ENCODE data around the gene FBXO38. TPM values are rescaled to one million over a fixed set of nuclear protein-coding genes. Genes with fewer than 3 reads are reported as not detected.

FBXO38 gene
- total RNA-seq, 1 donor: 28.8 TPM

DNA sequence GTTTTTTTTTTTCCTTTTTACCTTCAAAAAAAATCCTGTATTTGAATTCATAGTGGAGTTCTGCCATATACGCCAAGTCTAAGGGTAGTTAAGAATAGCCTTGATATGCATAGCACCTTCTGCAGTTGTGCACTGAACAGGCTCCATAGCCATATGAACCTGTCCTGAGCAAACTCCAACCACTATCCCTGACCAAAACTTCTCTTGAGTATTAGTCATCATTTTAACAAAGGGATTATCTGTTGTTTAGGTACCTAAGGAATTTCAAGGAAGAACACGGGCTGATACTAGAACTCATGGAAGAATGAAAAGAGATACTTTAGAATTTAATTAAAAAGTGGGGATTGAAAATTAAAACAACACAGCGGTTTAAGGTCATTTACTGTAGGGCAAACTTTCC, 1.9 kb upstream of the FBXO38 start:
- no peak for DNase-seq (ENCODE audit: low read depth in 2 of 3, low spot score in 2 of 3)

DNA sequence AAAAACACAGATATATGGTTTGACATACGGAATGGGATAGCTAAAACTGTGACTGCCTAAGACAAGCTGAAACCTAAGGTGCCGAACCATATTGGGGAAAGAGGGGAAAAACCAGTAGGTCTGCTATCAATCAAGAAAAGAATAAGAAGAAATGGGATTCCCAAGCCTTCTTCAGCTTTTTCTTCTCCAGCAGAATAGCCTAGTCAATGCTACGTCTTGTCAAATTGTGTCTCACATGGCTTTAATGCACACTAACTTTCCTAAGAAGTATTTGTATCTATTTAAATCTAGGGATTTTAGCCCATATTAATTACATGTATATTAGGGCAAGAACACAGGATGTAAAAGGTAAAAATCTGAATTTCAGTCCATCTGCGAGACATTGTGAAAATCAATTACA, 797 bp upstream of the FBXO38 start:
- DNase-seq (ENCODE audit: low read depth in 2 of 3, low spot score in 2 of 3): no peak

DNA sequence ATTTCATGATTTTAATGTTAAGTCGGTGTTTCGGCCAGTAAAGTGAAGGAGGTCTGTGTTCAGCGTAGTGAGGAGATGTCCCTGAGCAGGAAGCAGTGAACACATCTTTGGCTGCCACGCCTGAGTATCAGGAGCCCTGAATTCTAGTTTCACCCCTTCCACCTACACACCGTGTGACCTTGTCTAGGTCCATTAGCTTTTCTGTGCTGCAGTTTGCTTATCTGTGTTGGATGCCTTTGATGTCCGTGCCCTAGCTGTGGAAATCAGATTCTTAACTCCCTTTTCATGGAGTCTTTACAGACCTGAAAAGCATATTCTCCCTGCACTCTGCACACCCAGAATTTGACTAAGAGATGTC, 601 bp downstream of the FBXO38 start:
- DNase-seq (ENCODE audit: low read depth in 2 of 3, low spot score in 2 of 3): no peak

DNA sequence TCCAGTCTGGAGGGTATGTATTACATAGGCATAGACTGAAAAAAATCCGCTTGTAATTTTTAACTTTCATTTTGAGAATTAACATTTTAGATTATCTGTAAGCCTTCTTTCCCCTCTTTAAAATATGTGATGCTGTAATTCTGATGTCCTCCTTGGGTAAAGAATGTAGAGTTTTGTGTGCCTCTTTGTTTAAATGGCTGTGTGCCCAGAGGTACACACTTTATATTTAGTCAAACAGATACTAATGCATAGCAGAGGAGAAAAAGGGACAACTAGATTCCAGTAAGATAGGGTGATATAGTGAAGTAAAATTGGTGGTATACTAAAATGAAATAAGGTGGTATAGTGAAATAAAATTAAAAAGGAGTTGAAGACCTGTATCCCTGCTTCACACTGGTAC, 1.3 kb downstream of the FBXO38 start:
- no peak for DNase-seq (ENCODE audit: low read depth in 2 of 3, low spot score in 2 of 3)

DNA sequence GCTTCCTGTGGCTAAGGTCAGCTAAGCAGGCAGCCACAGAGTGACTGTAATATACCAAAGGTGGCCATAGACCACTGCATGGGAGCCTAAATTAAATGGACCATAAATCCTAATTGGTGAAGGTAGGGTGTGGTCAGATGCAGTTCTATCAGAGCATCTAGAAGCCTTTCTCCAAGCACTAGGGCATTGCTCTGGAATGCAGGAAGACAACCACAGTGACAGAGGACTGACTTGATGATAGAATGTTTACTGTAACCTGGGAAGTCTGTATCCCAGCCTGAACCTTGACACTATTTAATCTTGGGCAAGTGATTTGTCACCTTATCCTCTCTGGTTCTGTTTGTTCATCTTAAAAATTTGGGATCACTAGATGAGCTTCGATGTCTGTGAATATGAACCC, 2.3 kb downstream of the FBXO38 start:
- DNase-seq (ENCODE audit: low read depth in 2 of 3, low spot score in 2 of 3): no peak

DNA sequence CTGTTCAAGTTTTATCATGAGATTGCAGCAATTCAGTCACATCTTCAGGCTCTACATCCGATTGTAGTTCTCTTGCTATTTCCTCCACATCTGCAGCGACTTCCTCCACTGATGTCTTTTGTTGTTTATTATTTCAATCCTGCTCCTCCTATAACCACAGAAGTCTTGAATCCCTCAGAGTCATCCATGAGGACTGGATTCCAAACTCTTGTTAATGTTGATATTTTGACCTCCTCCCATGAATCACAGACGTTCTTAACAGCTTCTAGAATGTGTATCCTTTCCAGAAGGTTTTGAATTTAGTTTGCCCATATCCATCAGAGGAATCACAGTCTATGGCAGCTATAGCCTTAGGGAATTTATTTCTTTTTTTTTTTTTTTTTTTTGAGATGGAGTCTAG, 3.6 kb downstream of the FBXO38 start:
- no peak for DNase-seq (ENCODE audit: low read depth in 2 of 3, low spot score in 2 of 3)

DNA sequence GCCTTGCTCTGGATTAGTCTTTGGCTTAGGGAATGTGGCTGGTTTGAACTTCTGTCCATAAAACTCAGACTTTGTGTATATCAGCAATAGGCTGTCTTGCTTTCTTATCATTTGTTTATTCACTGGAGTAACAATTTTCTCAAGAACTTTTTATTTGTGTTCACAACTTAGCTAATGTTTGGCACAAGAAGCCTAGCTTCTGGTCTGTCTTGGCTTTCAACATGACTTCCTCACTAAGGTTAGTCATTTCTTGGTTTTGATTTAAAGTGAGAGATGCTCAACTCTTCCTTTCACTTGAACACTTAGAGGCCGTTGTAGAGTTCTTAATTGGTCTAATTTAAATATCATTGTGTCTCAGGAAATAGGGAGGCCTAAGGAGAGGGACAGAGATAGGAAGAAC, 4.9 kb downstream of the FBXO38 start:
- DNase-seq (ENCODE audit: low read depth in 2 of 3, low spot score in 2 of 3): no peak

DNA sequence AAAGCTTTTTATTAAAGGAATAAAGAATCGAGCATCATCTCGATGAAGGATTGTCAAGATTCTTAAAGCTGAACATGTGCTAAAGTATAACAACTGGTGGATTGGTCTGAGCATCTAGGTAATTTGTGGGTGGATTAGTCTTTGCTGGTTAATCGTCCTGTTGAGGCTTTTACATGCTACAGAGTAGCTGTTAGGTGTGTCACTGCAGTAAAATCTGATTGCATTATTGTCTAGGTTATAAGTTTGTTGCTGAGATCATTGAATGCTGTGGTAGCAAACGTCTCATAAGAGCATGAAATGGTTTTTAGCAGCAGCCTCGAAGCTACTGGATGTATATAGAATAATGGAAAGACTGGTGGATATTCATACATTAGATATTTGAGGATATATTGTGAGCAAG, 7.2 kb downstream of the FBXO38 start:
- no peak for DNase-seq (ENCODE audit: low read depth in 2 of 3, low spot score in 2 of 3)

DNA sequence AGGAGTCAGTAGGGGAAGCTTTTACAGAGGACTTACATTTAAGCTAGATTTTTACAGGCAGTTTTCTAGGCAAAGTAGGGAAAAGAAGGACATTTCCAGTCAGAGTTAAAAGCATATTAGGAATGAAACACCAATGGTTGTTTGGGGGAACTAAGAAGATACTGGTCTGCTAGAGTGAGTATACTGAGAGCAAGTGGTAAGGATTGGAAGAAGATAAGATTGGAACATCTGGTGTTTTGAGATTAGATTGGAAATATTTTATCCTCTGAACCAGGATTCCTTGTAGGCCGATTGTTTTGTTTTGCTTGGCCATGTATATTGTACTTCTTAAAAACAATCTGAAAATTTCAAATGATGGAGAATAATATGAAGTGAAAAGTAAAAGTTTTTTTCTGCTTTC, 7.7 kb downstream of the FBXO38 start:
- DNase-seq (ENCODE audit: low read depth in 2 of 3, low spot score in 2 of 3): no peak

DNA sequence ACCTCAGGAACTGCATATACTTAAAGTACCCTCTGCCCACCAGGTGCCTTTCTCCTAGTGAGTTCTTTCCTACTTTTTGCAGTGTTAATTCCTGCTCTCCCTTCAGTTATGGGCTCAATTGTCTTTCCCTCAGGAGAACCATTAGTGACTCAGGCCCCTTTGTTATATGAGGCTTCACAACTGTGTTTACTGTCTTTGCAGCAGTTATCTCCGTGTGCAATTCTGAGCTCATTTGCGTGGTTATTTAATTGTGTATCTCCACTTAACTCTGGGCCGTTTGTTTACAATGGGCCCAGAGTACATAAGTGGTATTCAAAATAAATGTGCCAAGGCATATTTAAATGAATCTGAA, 9.6 kb downstream of the FBXO38 start:
- DNase-seq (ENCODE audit: low read depth in 2 of 3, low spot score in 2 of 3): no peak

DNA sequence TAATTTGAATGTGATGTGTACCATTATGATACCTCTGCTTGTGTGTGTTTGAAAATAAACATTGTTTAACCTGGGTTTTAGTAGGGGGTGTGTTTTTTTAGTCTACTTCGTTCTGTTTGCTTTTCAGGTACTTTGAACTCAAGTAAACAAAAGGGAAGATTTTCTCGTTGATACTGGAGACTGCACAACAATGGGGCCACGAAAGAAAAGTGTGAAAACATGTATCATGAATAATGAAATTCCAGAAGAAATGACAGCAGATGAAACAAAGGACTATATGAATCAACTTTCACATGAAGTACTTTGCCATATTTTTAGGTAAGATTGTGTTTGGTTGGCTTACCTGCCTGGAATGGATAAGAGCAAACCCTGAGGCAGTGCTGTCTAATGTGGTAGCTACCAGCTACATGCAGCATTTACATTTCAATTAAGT, 10.8 kb downstream of the FBXO38 start:
- no peak for DNase-seq (ENCODE audit: low read depth in 2 of 3, low spot score in 2 of 3)

DNA sequence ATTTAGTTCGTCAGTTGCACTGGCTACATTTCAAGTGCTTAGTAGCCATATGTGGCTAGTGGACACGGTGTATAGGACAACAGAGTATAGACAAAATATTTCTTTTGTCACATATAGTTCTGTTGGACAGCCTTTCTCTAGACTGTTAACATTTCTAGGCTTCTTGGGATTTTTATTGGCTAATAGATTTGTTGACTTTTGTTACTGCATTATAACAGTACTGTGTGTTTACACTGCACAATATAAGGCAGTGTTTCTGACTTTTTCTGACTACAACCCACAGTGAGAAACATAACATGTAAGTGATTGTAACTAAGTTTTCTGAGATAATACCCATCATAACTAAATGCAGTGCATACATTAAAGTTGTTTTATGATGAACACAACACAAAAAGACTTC, 11.3 kb downstream of the FBXO38 start:
- DNase-seq (ENCODE audit: low read depth in 2 of 3, low spot score in 2 of 3): no peak

DNA sequence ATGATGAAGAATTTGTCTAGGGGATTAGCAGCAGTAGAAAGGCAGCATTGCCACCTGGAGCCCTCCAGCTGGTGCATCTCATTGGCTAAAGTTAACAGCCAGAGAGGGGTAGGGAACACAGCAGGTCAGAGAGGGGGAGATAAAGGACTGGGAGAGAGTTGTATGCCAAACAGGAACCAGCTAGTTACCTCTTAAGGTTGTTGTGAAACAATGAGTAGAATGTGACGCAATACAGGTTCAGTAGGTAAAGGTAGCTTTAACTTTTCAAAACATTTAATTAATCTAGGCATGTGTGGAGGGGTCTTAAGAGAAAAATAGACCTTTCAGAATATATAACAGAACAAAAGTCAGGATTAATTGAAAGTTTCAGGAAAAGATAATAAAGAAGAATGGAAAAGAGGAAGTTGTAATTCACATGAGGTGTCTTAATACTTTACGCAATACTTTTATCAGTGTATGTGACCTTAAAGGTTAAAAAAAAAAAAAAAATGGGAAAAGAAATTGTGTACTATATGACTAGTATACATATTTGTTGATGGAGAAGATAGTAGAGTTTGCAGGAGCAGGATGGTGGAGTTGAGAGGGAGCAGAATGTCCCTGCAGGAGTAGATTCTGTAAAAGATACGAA, 14.3 kb downstream of the FBXO38 start:
- peak in 2 of 3 donors; percentile 35 to 44 for DNase-seq (ENCODE audit: low read depth in 2 of 3, low spot score in 2 of 3)

DNA sequence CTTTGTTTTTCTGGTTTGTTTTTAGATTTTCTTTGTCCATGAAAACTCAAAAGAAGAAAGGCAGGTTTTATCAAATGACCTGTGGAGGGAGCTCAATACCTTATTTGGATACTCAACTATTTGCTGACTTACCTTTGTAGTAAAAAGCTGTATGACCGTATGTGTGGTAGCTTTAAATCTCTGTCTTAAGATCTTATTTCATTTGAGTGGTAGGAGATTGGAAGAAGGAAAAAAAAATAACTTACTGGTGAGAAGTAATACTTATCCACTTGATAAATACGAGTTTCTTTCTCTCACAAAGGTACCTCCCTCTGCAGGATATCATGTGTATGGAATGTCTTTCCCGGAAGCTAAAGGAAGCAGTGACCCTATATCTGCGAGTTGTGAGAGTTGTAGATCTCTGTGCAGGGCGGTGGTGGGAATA, 15.0 kb downstream of the FBXO38 start:
- DNase-seq (ENCODE audit: low read depth in 2 of 3, low spot score in 2 of 3): peak in 2 of 3 donors; percentile 6 to 25

DNA sequence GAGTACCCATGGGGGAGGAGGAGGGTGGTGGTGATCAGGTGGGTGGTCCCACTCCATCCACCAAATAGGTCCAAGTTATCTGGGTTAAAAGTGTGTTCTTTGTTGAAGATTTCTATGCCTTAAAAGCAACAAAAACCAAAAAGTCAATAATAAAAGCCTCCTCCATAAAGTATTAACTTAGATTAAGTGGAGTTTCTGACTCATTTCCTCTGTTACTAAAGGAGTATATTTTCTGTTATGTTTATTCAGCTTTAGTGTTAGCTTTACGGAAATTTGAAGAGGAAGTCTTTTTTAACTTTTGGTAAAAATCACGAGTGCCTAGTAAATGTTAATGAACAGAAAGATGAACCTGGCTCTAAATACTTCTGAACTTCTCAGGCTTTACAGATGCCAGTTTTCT, 17.8 kb downstream of the FBXO38 start:
- peak in 2 of 3 donors; percentile 44 to 76 for DNase-seq (ENCODE audit: low read depth in 2 of 3, low spot score in 2 of 3)

DNA sequence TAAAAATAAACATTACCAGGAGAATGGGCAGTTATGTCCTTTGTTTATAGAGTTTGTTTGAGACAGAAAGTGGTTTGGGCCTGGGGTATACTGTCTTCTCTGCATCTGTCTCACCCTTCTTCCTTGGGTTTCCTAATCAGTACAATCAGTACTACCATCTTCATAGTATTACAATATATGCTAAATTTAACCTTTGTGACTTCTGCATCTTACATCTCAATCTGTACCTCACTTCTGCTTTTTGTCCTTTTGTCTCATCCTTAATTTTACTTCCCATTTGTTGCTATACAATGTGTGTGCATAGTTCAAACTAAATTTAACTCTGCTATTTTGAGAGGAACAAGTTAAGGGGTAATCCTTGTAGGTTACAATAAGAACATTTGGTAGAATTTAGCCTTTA, 19.6 kb downstream of the FBXO38 start:
- DNase-seq (ENCODE audit: low read depth in 2 of 3, low spot score in 2 of 3): peak in 2 of 3 donors; percentile 33 to 61

DNA sequence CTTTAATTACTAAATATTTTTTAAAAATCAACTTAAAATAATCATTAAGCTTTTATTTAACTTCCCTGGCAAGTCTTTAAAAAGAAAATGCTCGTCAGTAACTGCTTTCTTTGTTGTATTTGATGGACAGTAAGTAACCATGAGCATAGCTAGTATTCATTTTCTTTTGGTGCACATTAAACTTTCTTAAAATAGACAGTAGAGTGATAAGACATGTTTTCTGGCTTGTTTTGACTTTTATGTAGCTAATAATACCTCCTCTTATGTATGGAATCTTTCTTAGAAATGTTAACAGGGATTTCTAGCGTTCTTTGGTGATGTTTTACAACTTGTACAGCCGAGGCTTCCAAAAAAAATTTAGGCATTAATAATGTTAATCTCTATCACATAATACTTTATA, 22.6 kb downstream of the FBXO38 start:
- no peak for DNase-seq (ENCODE audit: low read depth in 2 of 3, low spot score in 2 of 3)

DNA sequence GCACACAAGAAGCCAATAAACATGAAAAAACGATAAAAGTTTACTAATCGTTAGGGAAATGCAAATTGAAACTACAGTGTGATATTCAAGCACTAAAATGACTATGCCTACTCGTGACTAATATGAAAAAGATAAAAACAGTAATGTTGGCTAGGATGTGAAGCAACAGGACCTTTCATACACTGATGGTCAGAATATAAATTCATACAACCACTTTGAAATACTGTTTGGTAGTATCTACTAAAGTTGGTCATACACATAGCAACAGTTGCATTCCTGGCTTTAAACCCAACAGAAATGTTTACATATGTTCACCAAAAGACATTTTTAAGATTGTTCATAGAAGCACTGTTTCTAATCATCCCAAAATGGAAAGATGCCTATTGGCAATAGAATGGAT, 24.3 kb downstream of the FBXO38 start:
- DNase-seq (ENCODE audit: low read depth in 2 of 3, low spot score in 2 of 3): no peak

DNA sequence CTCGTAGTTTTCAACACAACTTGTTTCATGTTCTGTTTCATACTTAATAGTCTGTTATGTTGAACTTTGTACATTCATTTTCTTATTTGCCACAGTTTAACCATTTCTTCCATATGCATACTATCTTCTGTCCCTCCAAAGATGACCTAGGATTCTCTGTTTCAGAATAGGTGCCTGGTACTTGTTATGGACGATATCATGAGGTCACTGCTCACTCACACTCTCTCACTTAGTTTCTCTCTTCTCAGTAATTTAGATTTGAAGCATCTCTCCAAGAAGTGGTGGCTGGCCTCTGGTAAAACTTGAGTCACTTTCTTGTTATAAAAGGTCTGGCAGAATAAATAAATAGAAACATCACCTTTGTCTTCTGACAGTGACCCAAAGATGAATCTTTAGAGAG, 28.4 kb downstream of the FBXO38 start:
- no peak for DNase-seq (ENCODE audit: low read depth in 2 of 3, low spot score in 2 of 3)

DNA sequence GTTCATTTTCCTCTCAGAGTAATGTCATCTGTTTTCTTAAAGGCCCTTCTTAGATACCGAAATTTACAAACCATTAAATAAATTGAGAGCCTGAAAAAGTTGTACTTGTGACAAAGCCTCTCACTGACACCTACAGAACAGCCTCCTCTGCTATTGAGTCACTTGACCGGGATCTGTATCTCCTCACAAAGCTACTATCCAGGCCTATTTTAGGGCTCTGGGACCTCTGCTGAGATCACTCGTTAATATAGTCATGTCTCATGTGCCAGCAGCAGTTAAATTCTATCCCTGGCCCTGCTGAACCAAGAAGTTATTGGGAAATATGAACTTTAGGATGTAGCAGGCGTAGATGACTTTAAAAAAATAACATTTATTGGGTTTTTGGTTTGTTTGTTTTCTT, 31.1 kb downstream of the FBXO38 start:
- DNase-seq (ENCODE audit: low read depth in 2 of 3, low spot score in 2 of 3): no peak

DNA sequence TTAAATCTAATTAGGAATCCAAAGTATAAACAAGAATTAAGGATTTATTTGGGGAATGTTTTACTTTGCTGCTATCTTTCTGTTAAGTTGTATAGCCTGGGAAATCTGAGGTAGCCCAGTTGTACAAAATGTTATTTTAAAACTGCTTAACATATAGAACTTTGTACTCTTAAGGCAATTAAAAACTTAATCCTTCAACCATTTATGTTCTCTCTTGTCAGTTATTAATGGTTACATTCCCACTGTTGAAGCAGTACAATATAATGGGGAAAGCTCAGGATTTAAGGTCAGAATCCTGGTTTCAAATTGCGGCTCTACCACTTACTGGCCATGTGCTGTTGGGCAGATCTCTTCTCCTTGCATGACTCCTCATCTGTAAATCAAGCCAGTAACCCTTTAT, 32.7 kb downstream of the FBXO38 start:
- no peak for DNase-seq (ENCODE audit: low read depth in 2 of 3, low spot score in 2 of 3)

DNA sequence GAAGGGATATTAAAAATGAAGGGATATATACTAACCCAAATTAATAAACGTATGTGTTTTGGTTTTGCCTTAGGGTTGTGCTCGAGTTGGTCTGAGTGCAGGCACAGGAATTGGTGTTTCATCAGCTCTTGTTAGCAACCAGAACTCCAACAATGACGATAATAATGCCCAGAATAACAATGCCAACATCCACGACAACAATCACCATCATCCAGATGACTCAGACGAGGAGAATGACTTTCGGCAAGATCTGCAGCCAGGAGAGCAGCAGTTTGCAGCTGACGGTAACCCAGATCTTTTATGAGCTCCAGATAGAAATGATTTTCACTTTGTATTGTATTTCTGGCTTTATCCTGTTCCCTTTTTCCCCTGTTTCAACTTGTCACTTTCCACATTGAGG, 33.2 kb downstream of the FBXO38 start:
- no peak for DNase-seq (ENCODE audit: low read depth in 2 of 3, low spot score in 2 of 3)

DNA sequence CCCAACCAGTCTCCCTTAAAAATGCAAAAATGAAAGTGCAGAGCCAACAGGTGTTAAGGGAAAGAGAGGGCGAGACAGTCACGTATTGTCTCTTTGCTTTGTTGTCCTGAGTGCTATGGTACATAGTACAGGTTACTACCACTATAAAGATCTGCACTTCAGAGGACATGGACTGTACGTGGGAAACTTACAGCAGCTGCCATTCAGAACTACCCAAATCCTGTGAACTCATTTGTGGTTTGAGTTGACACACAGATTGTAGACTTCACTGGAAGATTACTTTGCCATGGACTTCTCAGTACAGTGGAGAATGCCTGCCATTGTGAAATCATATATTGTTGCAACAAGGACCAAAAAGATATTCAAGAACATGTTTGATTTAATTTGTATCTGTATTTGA, 34.8 kb downstream of the FBXO38 start:
- no peak for DNase-seq (ENCODE audit: low read depth in 2 of 3, low spot score in 2 of 3)

DNA sequence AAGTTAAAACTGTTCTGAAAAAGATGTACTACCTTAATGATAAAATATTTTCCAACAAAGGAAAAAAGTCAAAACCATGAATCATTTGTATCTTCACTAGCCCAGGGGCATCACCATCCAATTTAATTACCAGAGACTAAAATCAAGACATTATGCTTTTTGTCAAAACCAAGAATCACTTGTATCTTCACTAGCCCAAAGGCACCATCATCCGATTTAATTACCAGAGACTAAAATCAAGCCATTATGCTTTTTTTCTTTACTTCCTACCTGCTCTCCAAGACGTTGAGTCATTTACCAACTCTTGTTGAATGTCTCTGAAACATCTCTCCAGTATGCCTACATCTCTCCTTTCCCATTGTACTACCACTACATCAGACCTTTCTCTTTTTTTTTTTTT, 37.9 kb downstream of the FBXO38 start:
- no peak for DNase-seq (ENCODE audit: low read depth in 2 of 3, low spot score in 2 of 3)

Data from hematopoietic multipotent progenitor cell (in vitro differentiated cells).